A549 (cell line): Measurements from ENCODE around the gene PASK. TPM values are rescaled to one million over a fixed set of nuclear protein-coding genes. Genes with fewer than 3 reads are reported as not detected.

ENCODE experiments used
- ATAC-seq, 2 experiments: fragments of 200-7000 bp in 1 of 2; fragments of >200 bp in 1 of 2; cut with Nextera tagmentation in 1 of 2; cut with Tn5 transposase in 1 of 2; 3 replicates each; pipeline versions ENCODE4 v1.8.0 to v1.9.1; 2018 to 2020; ENCODE audit warnings: mild to moderate bottlenecking in 1 of 2, moderate library complexity in 1 of 2
- CTCF ChIA-PET: fragments of 300-600 bp; sonication (Branson Sonifier 250); formaldehyde crosslinking; extraction: SDS; loops from one replicate; lab custom pipeline; 2021; ENCODE audit warnings: antibody characterized with exemption, inconsistent platforms; lab: Yijun Ruan, JAX
- POLR2A ChIA-PET: fragments of 350-600 bp; formaldehyde crosslinking; extraction: SDS; loops from one replicate; lab custom pipeline; 2021; ENCODE audit warnings: antibody characterized with exemption, inconsistent platforms; lab: Yijun Ruan, JAX
- DNase-seq, 2 experiments: peaks; one replicate each; pipeline versions ENCODE4 v3.0.0 to v3.0.0-alpha.2; 2011 to 2016; ENCODE audit warnings: low read depth in 1 of 2, low spot score in 1 of 2
- FAIRE-seq: peaks from 2 replicates; lab custom pipeline; 2011; peaks lifted over from hg19 to GRCh38; lab: Jason Lieb, UNC
- H3K27ac ChIP-seq, 2 experiments: fragments of >200 bp; sonication (Bioruptor Twin); formaldehyde crosslinking; 3 replicates each; pipeline ENCODE4 v1.5.1; 2016 to 2017
- H3K4me1 ChIP-seq: fragments of >200 bp; sonication (Bioruptor Twin); formaldehyde crosslinking; 3 replicates; pipeline ENCODE4 v1.6.1; 2016
- H3K4me2 ChIP-seq: fragments of >200 bp; sonication (Bioruptor Twin); formaldehyde crosslinking; 3 replicates; pipeline ENCODE4 v1.6.1; 2016
- H3K4me3 ChIP-seq: fragments of >200 bp; sonication (Bioruptor Twin); formaldehyde crosslinking; 3 replicates; pipeline ENCODE4 v1.5.1; 2016
- H3K9me3 ChIP-seq: fragments of >200 bp; sonication (Bioruptor Twin); formaldehyde crosslinking; 3 replicates; pipeline ENCODE4 v1.6.1; 2016
- CBX8 ChIP-seq: fragments of 200-600 bp; sonication (generic); IDR thresholded peaks from 2 replicates; pipeline ENCODE4 v1.6.1; 2016
- CHD2 ChIP-seq: fragments of 150-350 bp; IDR thresholded peaks from 2 replicates; pipeline ENCODE4 v1.6.1; 2014; ENCODE audit warnings: low read length; ENCODE audit not compliant: partially characterized antibody
- CHD4 ChIP-seq: fragments of 200-600 bp; sonication (generic); IDR thresholded peaks from 2 replicates; pipeline ENCODE4 v1.6.1; 2016; ENCODE audit warnings: antibody characterized with exemption, mild to moderate bottlenecking, borderline replicate concordance
- CTCF ChIP-seq: fragments of >200 bp; sonication (Bioruptor Twin); formaldehyde crosslinking; IDR thresholded peaks from 3 replicates; pipeline ENCODE4 v1.5.1; 2016
- EHF ChIP-seq: fragments of 250-450 bp; sonication (Bioruptor Pico); IDR thresholded peaks from 2 replicates; pipeline ENCODE4 v1.5.0; 2020; ENCODE audit warnings: mild to moderate bottlenecking
- EHMT2 ChIP-seq: fragments of 200-600 bp; sonication (generic); IDR thresholded peaks from 2 replicates; pipeline ENCODE4 v1.6.1; 2016; ENCODE audit warnings: antibody characterized with exemption, low read depth, mild to moderate bottlenecking, moderate library complexity
- EP300 ChIP-seq, 2 experiments: fragments of >200 bp; sonication (Bioruptor Twin); formaldehyde crosslinking; IDR thresholded peaks; 2 replicates in 1 of 2; 3 replicates in 1 of 2; pipeline ENCODE4 v1.6.1; 2016 to 2017
- FOSL2 ChIP-seq, 2 experiments: fragments of 450-650 bp in 1 of 2; fragments of >200 bp in 1 of 2; sonication (Bioruptor Twin) in 1 of 2; formaldehyde crosslinking; IDR thresholded peaks; 2 replicates each; pipeline versions ENCODE4 v1.5.0 to v1.6.1; 2016 to 2020; ENCODE audit warnings: mild to moderate bottlenecking in 1 of 2, moderate library complexity in 1 of 2
- FOXS1 ChIP-seq: fragments of 250-450 bp; sonication (Bioruptor Pico); IDR thresholded peaks from 2 replicates; pipeline ENCODE4 v1.5.0; 2020; ENCODE audit warnings: mild to moderate bottlenecking, moderate library complexity
- GATA3 ChIP-seq: IDR thresholded peaks from 2 replicates; pipeline ENCODE4 v1.6.1; 2012; ENCODE audit warnings: borderline replicate concordance
- HEYL ChIP-seq: fragments of 250-450 bp; sonication (Bioruptor Pico); IDR thresholded peaks from 2 replicates; pipeline ENCODE4 v1.8.0; 2021; ENCODE audit warnings: mild to moderate bottlenecking, moderate library complexity
- HOXA7 ChIP-seq: fragments of 250-450 bp; sonication (Bioruptor Pico); IDR thresholded peaks from 2 replicates; pipeline ENCODE4 v1.5.0; 2020; ENCODE audit warnings: mild to moderate bottlenecking, moderate library complexity
- KDM5A ChIP-seq: fragments of 200-600 bp; sonication (generic); IDR thresholded peaks from 2 replicates; pipeline ENCODE4 v1.6.1; 2016; ENCODE audit warnings: antibody characterized with exemption, mild to moderate bottlenecking
- MAFK ChIP-seq: fragments of 450-650 bp; IDR thresholded peaks from 2 replicates; pipeline ENCODE4 v1.6.1; 2014; ENCODE audit not compliant: partially characterized antibody
- MAX ChIP-seq: IDR thresholded peaks from 2 replicates; pipeline ENCODE4 v1.6.1; 2012
- MAZ ChIP-seq: fragments of 150-350 bp; IDR thresholded peaks from 2 replicates; pipeline ENCODE4 v1.6.1; 2014; ENCODE audit warnings: antibody characterized with exemption, low read depth, low read length, borderline replicate concordance
- MYC ChIP-seq: IDR thresholded peaks from 2 replicates; pipeline ENCODE4 v1.6.1; 2012; ENCODE audit warnings: mild to moderate bottlenecking, inconsistent platforms, low read length, improper control_type of control experiment, borderline replicate concordance
- NFE2L2 ChIP-seq: fragments of 150-350 bp; conservative IDR thresholded peaks from 2 replicates; pipeline ENCODE4 v1.6.1; 2014; ENCODE audit warnings: low read length
- PHF8 ChIP-seq: fragments of 200-600 bp; sonication (generic); IDR thresholded peaks from 2 replicates; pipeline ENCODE4 v1.6.1; 2016; ENCODE audit warnings: low read depth, mild to moderate bottlenecking, antibody characterized with exemption, moderate library complexity, borderline replicate concordance
- RAD21 ChIP-seq, 2 experiments: fragments of >200 bp in 1 of 2; sonication (Bioruptor Twin) in 1 of 2; formaldehyde crosslinking in 1 of 2; IDR thresholded peaks in 1 of 2; conservative IDR thresholded peaks in 1 of 2; 2 replicates in 1 of 2; 3 replicates in 1 of 2; pipeline ENCODE4 v1.6.1; 2012 to 2018; ENCODE audit warnings: inconsistent platforms in 1 of 2
- RCOR1 ChIP-seq: fragments of 150-350 bp; IDR thresholded peaks from 2 replicates; pipeline ENCODE4 v1.6.1; 2014; ENCODE audit warnings: antibody characterized with exemption, low read length, low read depth
- RFX5 ChIP-seq: fragments of 450-650 bp; IDR thresholded peaks from 2 replicates; pipeline ENCODE4 v1.7.1; 2014; ENCODE audit warnings: antibody characterized with exemption, mild to moderate bottlenecking, moderate library complexity
- SMC3 ChIP-seq: fragments of >200 bp; sonication (Bioruptor Twin); formaldehyde crosslinking; IDR thresholded peaks from 3 replicates; pipeline ENCODE4 v1.6.1; 2018; ENCODE audit warnings: inconsistent platforms
- TP53 ChIP-seq: fragments of 250-450 bp; sonication (Bioruptor Pico); IDR thresholded peaks from 2 replicates; pipeline ENCODE4 v1.5.0; 2021; ENCODE audit warnings: mild to moderate bottlenecking, moderate library complexity
- WGBS: methylation state at CpG from one replicate; pipeline ENCODE4 v1.1.6; 2017; ENCODE audit errors: missing lambda C conversion rate; 5-methylcytosine and 5-hydroxymethylcytosine counted together
- polyA plus RNA-seq, 4 experiments: library from polyadenylated mRNA; depleted of rRNA in 3 of 4; stranded (reverse); fragments of >200 nt; fragmentation: RNase III in 1 of 4; extraction: RNeasy Plus Mini Kit Qiagen cat#74134 plus additional on column Dnase treatment in 1 of 4; gene quantifications; 2 replicates in 3 of 4; 3 replicates in 1 of 4; pipeline ENCODE4 v1.2.3, GENCODE V29; 2011 to 2017
- TF ChIP-seq, protein P1 (sequence below): fragments of 250-450 bp; sonication (Bioruptor Pico); IDR thresholded peaks from 2 replicates; pipeline ENCODE4 v1.5.0; 2021; ENCODE audit warnings: mild to moderate bottlenecking, moderate library complexity, borderline replicate concordance
- TF ChIP-seq, protein P2 (sequence below): fragments of >200 bp; sonication (Bioruptor Twin); formaldehyde crosslinking; IDR thresholded peaks from 2 replicates; pipeline ENCODE4 v1.6.1; 2016
- TF ChIP-seq, protein P3 (sequence below): fragments of 150-350 bp; IDR thresholded peaks from 2 replicates; pipeline ENCODE4 v1.6.1; 2014; ENCODE audit warnings: low read depth, mild to moderate bottlenecking, low read length

The PASK gene
- polyA plus RNA-seq, 2 of the 4 experiments (the other 2 are of a cell fraction): 7.4 to 12.4 TPM

GRCh38 chr2:241131531-241131930 lies 17.7 kb downstream of the PASK start:
- CTCF ChIA-PET: interaction anchor here (1.3 kb wide), 1 partner anchor 12 kb away, joined by 4 read pairs; no protein-coding TSS in a partner anchor
- no peak overlapping the region for H3K4me2 ChIP-seq
- FAIRE-seq: no peak

GRCh38 chr2:241130316-241130715 lies 19.0 kb downstream of the PASK start:
- TF ChIP-seq TP53 (CRISPR knock-in tag) (no peak), FOSL2 (IDR thresholded peaks at IDR 0.05) (no peak), FOSL2 (CRISPR knock-in tag; IDR thresholded peaks at IDR 0.05) (no peak), EHMT2 (no peak), RAD21 (conservative IDR thresholded peaks at IDR 0.05 in 1 of 2, IDR thresholded peaks at IDR 0.05 in 1 of 2) (no peak), EHF (CRISPR knock-in tag) (no peak), PHF8 (no peak), NFE2L2 (no peak), MAZ (no peak), EP300 (IDR thresholded peaks at IDR 0.05) (no peak), CHD2 (no peak)
- TF ChIP-seq, protein P1, sequence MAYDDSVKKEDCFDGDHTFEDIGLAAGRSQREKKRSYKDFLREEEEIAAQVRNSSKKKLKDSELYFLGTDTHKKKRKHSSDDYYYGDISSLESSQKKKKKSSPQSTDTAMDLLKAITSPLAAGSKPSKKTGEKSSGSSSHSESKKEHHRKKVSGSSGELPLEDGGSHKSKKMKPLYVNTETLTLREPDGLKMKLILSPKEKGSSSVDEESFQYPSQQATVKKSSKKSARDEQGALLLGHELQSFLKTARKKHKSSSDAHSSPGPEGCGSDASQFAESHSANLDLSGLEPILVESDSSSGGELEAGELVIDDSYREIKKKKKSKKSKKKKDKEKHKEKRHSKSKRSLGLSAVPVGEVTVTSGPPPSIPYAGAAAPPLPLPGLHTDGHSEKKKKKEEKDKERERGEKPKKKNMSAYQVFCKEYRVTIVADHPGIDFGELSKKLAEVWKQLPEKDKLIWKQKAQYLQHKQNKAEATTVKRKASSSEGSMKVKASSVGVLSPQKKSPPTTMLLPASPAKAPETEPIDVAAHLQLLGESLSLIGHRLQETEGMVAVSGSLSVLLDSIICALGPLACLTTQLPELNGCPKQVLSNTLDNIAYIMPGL (CRISPR knock-in tag): no peak
- TF ChIP-seq, protein P2, sequence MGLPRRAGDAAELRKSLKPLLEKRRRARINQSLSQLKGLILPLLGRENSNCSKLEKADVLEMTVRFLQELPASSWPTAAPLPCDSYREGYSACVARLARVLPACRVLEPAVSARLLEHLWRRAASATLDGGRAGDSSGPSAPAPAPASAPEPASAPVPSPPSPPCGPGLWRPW: no peak
- TF ChIP-seq, all 56 proteins: peak for 0
- ATAC-seq: no peak
- Histone ChIP-seq H3K4me1 (no peaks in the 10 kb centered on the region), H3K27ac (no peak overlapping the region), H3K9me3 (no peaks in the 10 kb centered on the region), H3K4me2 (no peak overlapping the region), H3K4me3 (no peak overlapping the region)
- ChIA-PET POLR2A (no interaction called here), CTCF (no interaction called here)
- 91% methylated on average over 16 of the region's 16 CpGs for WGBS
- FAIRE-seq: no peak
- DNase-seq: no peak

More at GRCh38 chr2:241131531-241131930, 17.7 kb downstream of the PASK start:
- no peak overlapping the region for H3K27ac ChIP-seq
- H3K4me3 ChIP-seq: no peak overlapping the region
- H3K9me3 ChIP-seq: no peaks in the 10 kb centered on the region
- WGBS: 95% methylated on average over 7 of the region's 7 CpGs
- DNase-seq (no peak), ATAC-seq (no peak)
- POLR2A ChIA-PET: no interaction called here
- TF ChIP-seq SMC3: no peak
- TF ChIP-seq, protein P3, sequence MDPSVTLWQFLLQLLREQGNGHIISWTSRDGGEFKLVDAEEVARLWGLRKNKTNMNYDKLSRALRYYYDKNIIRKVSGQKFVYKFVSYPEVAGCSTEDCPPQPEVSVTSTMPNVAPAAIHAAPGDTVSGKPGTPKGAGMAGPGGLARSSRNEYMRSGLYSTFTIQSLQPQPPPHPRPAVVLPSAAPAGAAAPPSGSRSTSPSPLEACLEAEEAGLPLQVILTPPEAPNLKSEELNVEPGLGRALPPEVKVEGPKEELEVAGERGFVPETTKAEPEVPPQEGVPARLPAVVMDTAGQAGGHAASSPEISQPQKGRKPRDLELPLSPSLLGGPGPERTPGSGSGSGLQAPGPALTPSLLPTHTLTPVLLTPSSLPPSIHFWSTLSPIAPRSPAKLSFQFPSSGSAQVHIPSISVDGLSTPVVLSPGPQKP: no peak
- TF ChIP-seq FOXS1 (CRISPR knock-in tag): no peak
- no peak for TF ChIP-seq CBX8
- no peak for TF ChIP-seq EHF (CRISPR knock-in tag)
- TF ChIP-seq RFX5: no peak
- no peak for TF ChIP-seq RCOR1
- no peak for TF ChIP-seq EP300 (IDR thresholded peaks at IDR 0.05)
- TF ChIP-seq CHD4: no peak
- TF ChIP-seq HEYL (CRISPR knock-in tag): no peak
- no peak for TF ChIP-seq MYC
- no peak for TF ChIP-seq FOSL2 (IDR thresholded peaks at IDR 0.05)
- no peak for TF ChIP-seq FOSL2 (CRISPR knock-in tag; IDR thresholded peaks at IDR 0.05)
- no peak for TF ChIP-seq HOXA7 (CRISPR knock-in tag)
- no peak for TF ChIP-seq MAX
- no peak for TF ChIP-seq KDM5A
- no peak for TF ChIP-seq CTCF
- no peak for TF ChIP-seq EHMT2
- TF ChIP-seq GATA3: no peak
- TF ChIP-seq MAFK: no peak
- no peaks in the 10 kb centered on the region for H3K4me1 ChIP-seq
